HepG2 (cell line): Measurements from ENCODE around the gene SLC22A7. TPM values are rescaled to one million over a fixed set of nuclear protein-coding genes. Genes with fewer than 3 reads are reported as not detected.

ENCODE experiments used
- CSRNP1 ChIP-seq: sonication (generic); formaldehyde crosslinking; IDR thresholded peaks from 2 replicates; pipeline ENCODE4 v1.8.1; 2023; ENCODE audit warnings: mild to moderate bottlenecking, missing genetic modification reagents
- FOXC1 ChIP-seq: sonication (generic); formaldehyde crosslinking; IDR thresholded peaks from 2 replicates; pipeline ENCODE4 v1.8.0; 2022; ENCODE audit warnings: mild to moderate bottlenecking, missing genetic modification reagents, borderline replicate concordance
- JUN ChIP-seq: sonication (generic); formaldehyde crosslinking; IDR thresholded peaks from 2 replicates; pipeline ENCODE4 v1.4.0; 2020; ENCODE audit warnings: mild to moderate bottlenecking, missing genetic modification reagents
- KDM4B ChIP-seq: sonication (generic); formaldehyde crosslinking; IDR thresholded peaks from 2 replicates; pipeline ENCODE4 v1.4.0; 2020; ENCODE audit warnings: missing genetic modification reagents
- MBNL3 ChIP-seq: fragments of 250-450 bp; sonication (Bioruptor Pico); conservative IDR thresholded peaks from 2 replicates; pipeline ENCODE4 v1.8.0; 2022; ENCODE audit warnings: mild to moderate bottlenecking, inconsistent platforms
- NR1H2 ChIP-seq: sonication (generic); formaldehyde crosslinking; IDR thresholded peaks from 2 replicates; pipeline ENCODE4 v1.8.1; 2022; ENCODE audit warnings: low read depth, missing genetic modification reagents, borderline replicate concordance
- SMC3 ChIP-seq: IDR thresholded peaks from 2 replicates; pipeline ENCODE4 v1.6.1; 2011; ENCODE audit warnings: low read length, improper control_type of control experiment
- STAT6 ChIP-seq: sonication (generic); formaldehyde crosslinking; IDR thresholded peaks from 2 replicates; pipeline ENCODE4 v1.4.0; 2020; ENCODE audit warnings: missing genetic modification reagents, mild to moderate bottlenecking, borderline replicate concordance
- TCF7 ChIP-seq: sonication (generic); IDR thresholded peaks from 2 replicates; pipeline ENCODE4 v1.6.1; 2016; ENCODE audit warnings: antibody characterized with exemption, low read depth
- ZBTB2 ChIP-seq: sonication (generic); formaldehyde crosslinking; IDR thresholded peaks from 2 replicates; pipeline ENCODE4 v1.8.0; 2022; ENCODE audit warnings: low read depth, missing genetic modification reagents
- ZBTB3 ChIP-seq: sonication (generic); formaldehyde crosslinking; IDR thresholded peaks from 2 replicates; pipeline ENCODE4 v1.4.0; 2020; ENCODE audit warnings: low read depth, mild to moderate bottlenecking, moderate library complexity, missing genetic modification reagents, borderline replicate concordance
- ZBTB7B ChIP-seq: sonication (generic); formaldehyde crosslinking; IDR thresholded peaks from 2 replicates; pipeline ENCODE4 v1.4.0; 2020; ENCODE audit warnings: missing genetic modification reagents
- ZKSCAN1 ChIP-seq: fragments of 150-350 bp; IDR thresholded peaks from 2 replicates; pipeline ENCODE4 v1.6.1; 2014; ENCODE audit warnings: low read length
- ZMYM2 ChIP-seq: sonication (generic); formaldehyde crosslinking; IDR thresholded peaks from 2 replicates; pipeline ENCODE4 v1.8.0; 2022; ENCODE audit warnings: mild to moderate bottlenecking, missing genetic modification reagents
- ZNF136 ChIP-seq: sonication (generic); formaldehyde crosslinking; IDR thresholded peaks from 2 replicates; pipeline ENCODE4 v1.8.1; 2022; ENCODE audit warnings: low read depth, mild to moderate bottlenecking, moderate library complexity, missing genetic modification reagents
- ZNF280D ChIP-seq: sonication (generic); formaldehyde crosslinking; IDR thresholded peaks from 2 replicates; pipeline ENCODE4 v1.5.1; 2020; ENCODE audit warnings: mild to moderate bottlenecking, missing genetic modification reagents
- ZNF34 ChIP-seq: sonication (generic); formaldehyde crosslinking; IDR thresholded peaks from 2 replicates; pipeline ENCODE4 v1.4.0; 2020; ENCODE audit warnings: mild to moderate bottlenecking, missing genetic modification reagents, borderline replicate concordance
- ZNF546 ChIP-seq: sonication (generic); formaldehyde crosslinking; conservative IDR thresholded peaks from 2 replicates; pipeline ENCODE4 v1.8.1; 2023; ENCODE audit warnings: mild to moderate bottlenecking, missing genetic modification reagents
- ZNF605 ChIP-seq: sonication (generic); formaldehyde crosslinking; IDR thresholded peaks from 2 replicates; pipeline ENCODE4 v1.8.0; 2022; ENCODE audit warnings: mild to moderate bottlenecking, missing genetic modification reagents
- ZNF761 ChIP-seq: sonication (generic); formaldehyde crosslinking; conservative IDR thresholded peaks from 2 replicates; pipeline ENCODE4 v1.4.0; 2020; ENCODE audit warnings: mild to moderate bottlenecking, missing genetic modification reagents
- ZNF775 ChIP-seq: sonication (generic); formaldehyde crosslinking; IDR thresholded peaks from 2 replicates; pipeline ENCODE4 v1.4.0; 2020; ENCODE audit warnings: missing genetic modification reagents, mild to moderate bottlenecking, moderate library complexity, borderline replicate concordance
- polyA plus RNA-seq, 8 experiments: library from polyadenylated mRNA; depleted of rRNA in 3 of 8; stranded (reverse) in 7 of 8; unstranded in 1 of 8; fragments of >200 nt; fragmentation: Illumina TruSeq in 4 of 8; extraction: Trizol in 4 of 8; gene quantifications; 2 replicates each; pipeline versions ENCODE4 v1.2.1 to v1.2.3, GENCODE V29; 2011 to 2016; ENCODE audit warnings: low read depth in 4 of 8, missing spikeins in 1 of 8, mixed read lengths in 1 of 8; ENCODE audit not compliant: insufficient read depth in 1 of 8
- total RNA-seq, 5 experiments: library from RNA; depleted of rRNA; stranded (reverse); fragments of >200 nt; fragmentation: Illumina TruSeq; extraction: Trizol; gene quantifications; 2 replicates each; pipeline ENCODE4 v1.2.3, GENCODE V29; 2016; ENCODE audit warnings: low read depth in 1 of 5

SLC22A7 gene
- total and polyA plus RNA-seq, 2 of the 13 experiments (the other 11 are each of a cell fraction or from before 2014, with no cell fraction given), result 5.3 to 22.6 TPM

GRCh38 chr6:43276577-43277305, 21.3 kb upstream of the SLC22A7 start (continued):
- TF ChIP-seq ZNF136 (CRISPR knock-in tag) (0 out of 2 replicates have a peak, but pooled peaks have one; percentile 35), ZNF546 (CRISPR knock-in tag) (no peak), ZNF775 (no peak), FOXC1 (CRISPR knock-in tag) (peak; percentile 37; the same call in 1 of the 2 replicates), ZNF605 (peak; percentile 80), ZBTB7B (CRISPR knock-in tag) (peak; percentile 96), JUN (CRISPR knock-in tag) (peak; percentile 67), ZNF280D (CRISPR knock-in tag) (no peak), NR1H2 (CRISPR knock-in tag) (no peak), CSRNP1 (0 out of 2 replicates have a peak, but pooled peaks have one; percentile 52), ZNF34 (CRISPR knock-in tag) (peak; percentile 82; the same call in 1 of the 2 replicates), ZMYM2 (CRISPR knock-in tag) (peak; percentile 64; the same call in 1 of the 2 replicates), ZNF761 (CRISPR knock-in tag) (no peak), SMC3 (no peak), STAT6 (no peak), MBNL3 (CRISPR knock-in tag) (no peak), ZKSCAN1 (no peak), TCF7 (no peak), KDM4B (CRISPR knock-in tag) (0 out of 2 replicates have a peak, but pooled peaks have one; percentile 26), ZBTB3 (0 out of 2 replicates have a peak, but pooled peaks have one; percentile 76), ZBTB2 (CRISPR knock-in tag) (no peak)
